ENCODE measurements around the gene APIP.

The APIP gene

GRCh38 chr11:34916015-34916842 lies at the start of gene APIP, which contains the start of gene PDHX:
Gene APIP, minus strand, starts transcription at chr11:34916379. Its CDS starts 95 bp downstream, at chr11:34916284.
Gene PDHX, plus strand, starts transcription at chr11:34916618. Its CDS starts 38 bp downstream, at chr11:34916656.
- peak; percentile 89 to 92 for ATAC-seq

- ATAC-seq = no peak
Observed at GRCh38 chr11:34964610-34965331, 48.6 kb upstream of the APIP start.

- no peak for ATAC-seq
Observed at GRCh38 chr11:34963351-34963750, 47.2 kb upstream of the APIP start.

GRCh38 chr11:34962034-34962433 lies 45.9 kb upstream of the APIP start:
- ATAC-seq = no peak

- no peak for ATAC-seq
Observed at GRCh38 chr11:34960277-34960676, 44.1 kb upstream of the APIP start.

- no peak for ATAC-seq
Observed at GRCh38 chr11:34959770-34960169, 43.6 kb upstream of the APIP start.

GRCh38 chr11:34957606-34958005 lies 41.4 kb upstream of the APIP start:
- no peak for ATAC-seq

GRCh38 chr11:34957206-34957605 lies 41.0 kb upstream of the APIP start:
- ATAC-seq = no peak

GRCh38 chr11:34953955-34954354 lies 37.8 kb upstream of the APIP start:
- peak; percentile 74 to 92 for ATAC-seq

- no peak for ATAC-seq
Observed at GRCh38 chr11:34948696-34949095, 32.5 kb upstream of the APIP start.

- ATAC-seq = no peak
Observed at GRCh38 chr11:34944692-34945091, 28.5 kb upstream of the APIP start.

GRCh38 chr11:34941688-34942087 lies 25.5 kb upstream of the APIP start:
- ATAC-seq = no peak

- no peak for ATAC-seq
Observed at GRCh38 chr11:34940026-34940677, 24.0 kb upstream of the APIP start.

GRCh38 chr11:34938611-34939010 lies 22.4 kb upstream of the APIP start:
- no peak for ATAC-seq

GRCh38 chr11:34936945-34937629 lies 20.9 kb upstream of the APIP start:
- ATAC-seq = no peak

- ATAC-seq = no peak
Observed at GRCh38 chr11:34929794-34930763, 13.9 kb upstream of the APIP start.

- ATAC-seq = no peak
Observed at GRCh38 chr11:34928960-34929680, 12.9 kb upstream of the APIP start.

GRCh38 chr11:34928268-34928959 lies 12.2 kb upstream of the APIP start:
- no peak for ATAC-seq

GRCh38 chr11:34926831-34927132 lies 10.6 kb upstream of the APIP start:
- ATAC-seq = no peak

- ATAC-seq = peak in 1 of 2 donors; percentile 48
Observed at GRCh38 chr11:34926101-34926830, 10.1 kb upstream of the APIP start.

All from activated CD4-positive, CD25-positive, alpha-beta regulatory T cell treated with anti-CD3 and anti-CD28 coated beads, Interleukin-2, amount 50 U/mL, for 24 hours (primary cell).